Vagina (tissue), 2 donors: ENCODE data around the gene GOLGA8F. TPM values are rescaled to one million over a fixed set of nuclear protein-coding genes. Genes with fewer than 3 reads are reported as not detected.
"Not testable (repeated sequence)": the region's sequence is repeated elsewhere in the genome, so short reads cannot be mapped to it uniquely, and the experiment has no call there.

Experiments
- DNase-seq, 2 donors: peaks; one replicate each; pipeline ENCODE4 v3.0.0-alpha.2; 2017; ENCODE audit errors: extremely low spot score in 2 of 2
- H3K27ac ChIP-seq: fragments of 200-600 bp; sonication (generic); one replicate; pipeline ENCODE4 v1.5.1; 2019
- H3K27me3 ChIP-seq: fragments of 200-600 bp; sonication (generic); one replicate; pipeline ENCODE4 v1.5.1; 2019
- H3K36me3 ChIP-seq, 2 donors: fragments of 200-600 bp; sonication (generic); one replicate each; pipeline ENCODE4 v1.5.1; 2017 to 2019
- H3K4me1 ChIP-seq: fragments of 200-600 bp; sonication (generic); one replicate; pipeline ENCODE4 v1.5.1; 2019
- H3K4me3 ChIP-seq, 2 donors: fragments of 200-600 bp; sonication (generic); 1 replicate in 1 of 2; 2 replicates in 1 of 2; pipeline ENCODE4 v1.5.1; 2016 to 2019
- H3K9me3 ChIP-seq: fragments of 200-600 bp; sonication (generic); one replicate; pipeline ENCODE4 v1.5.1; 2019
- intact Hi-C: fragments of 100-400 bp; cut with DNase I; formaldehyde crosslinking; loops from one replicate; pipeline ENCODE4 v1.15.1; 2023
- microRNA-seq: library from miRNA; unstranded; fragments of <30 nt; microRNA quantifications from one replicate; pipeline ENCODE4, GENCODE V29; 2017; ENCODE audit warnings: borderline number of aligned reads, borderline replicate concordance
- small RNA-seq: library from RNA; depleted of rRNA; stranded (forward); fragments of <200 nt; gene quantifications from one replicate; pipeline ENCODE3, GENCODE V24; 2016
- total RNA-seq: library from RNA; depleted of rRNA; stranded (reverse); fragments of >200 nt; gene quantifications from one replicate; pipeline ENCODE4 v1.2.3, GENCODE V29; 2016

Gene GOLGA8F, protein sequence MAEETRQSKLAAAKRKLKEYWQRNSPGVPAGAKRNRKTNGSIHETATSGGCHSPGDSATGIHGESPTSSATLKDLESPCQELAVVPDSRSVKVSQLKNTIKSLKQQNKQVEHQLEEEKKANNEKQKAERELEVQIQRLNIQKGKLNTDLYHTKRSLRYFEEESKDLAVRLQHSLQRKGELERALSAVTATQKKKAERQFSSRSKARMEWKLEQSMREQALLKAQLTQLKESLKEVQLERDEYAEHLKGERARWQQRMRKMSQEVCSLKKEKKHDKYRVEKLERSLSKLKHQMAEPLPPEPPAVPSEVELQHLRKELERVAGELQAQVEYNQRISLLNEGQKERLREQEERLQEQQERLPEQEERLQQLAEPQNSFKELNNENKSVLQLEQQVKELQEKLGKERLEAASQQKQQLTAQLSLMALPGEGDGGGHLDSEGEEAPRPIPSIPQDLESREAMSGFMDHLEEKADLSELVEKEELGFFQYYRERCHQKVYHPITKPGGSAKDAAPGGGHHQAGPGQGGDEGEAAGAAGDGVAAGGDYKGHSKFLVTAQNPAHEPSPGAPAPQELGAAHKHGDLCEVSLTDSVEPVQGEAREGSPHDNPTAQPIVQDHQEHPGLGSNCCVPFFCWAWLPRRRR
- not detected for total RNA-seq

DNA sequence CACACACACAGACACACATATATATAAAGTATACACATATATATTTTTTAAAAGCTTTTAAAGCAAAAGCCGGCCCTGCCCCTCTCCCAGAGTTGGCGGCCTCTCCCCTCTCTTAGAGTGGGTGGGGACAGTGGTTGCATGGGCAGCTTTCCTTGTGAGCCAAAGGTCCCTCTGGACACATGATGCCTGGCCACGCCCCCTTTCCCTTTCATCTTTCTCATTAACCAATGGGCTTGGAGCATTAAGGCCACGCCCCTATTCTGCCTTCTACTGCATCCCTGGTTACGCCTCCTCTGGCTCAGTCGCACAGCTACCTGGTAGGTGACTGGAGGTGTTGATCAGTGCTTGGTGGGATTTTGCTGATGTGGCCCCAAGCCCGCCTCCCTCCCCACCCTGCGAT, at the start of gene GOLGA8F:
Gene GOLGA8F, plus strand, starts transcription at position 301 of the 400 bp plus-strand sequence. Its CDS starts 98 bp downstream, at position 399.
- H3K36me3 ChIP-seq, intact Hi-C loops, H3K4me1 ChIP-seq, H3K9me3 ChIP-seq, H3K4me3 ChIP-seq, H3K27ac ChIP-seq, DNase-seq, H3K27me3 ChIP-seq: not testable (repeated sequence)

DNA sequence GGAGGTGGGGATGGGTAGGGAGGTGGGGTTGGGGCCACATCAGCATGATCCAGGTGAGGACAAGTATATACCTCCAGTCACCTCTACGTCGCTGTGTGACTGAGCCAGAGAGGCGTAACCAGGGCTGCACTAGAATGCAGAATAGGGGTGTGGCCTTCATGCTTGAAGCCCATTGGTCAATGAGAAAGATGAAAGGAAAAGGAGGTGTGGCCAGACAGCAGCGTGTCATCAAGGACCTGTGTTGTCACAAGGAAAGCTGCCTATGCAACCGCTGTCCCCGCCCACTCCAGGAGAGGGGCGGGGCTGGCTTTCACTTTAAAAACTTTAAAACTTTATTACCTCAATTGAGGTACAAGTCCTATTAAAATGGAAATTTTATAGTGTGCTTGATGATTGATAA, 20.5 kb upstream of the GOLGA8F start, which contains the start of gene GOLGA6L24:
Gene GOLGA6L24, minus strand, starts transcription at position 101 of the 400 bp plus-strand sequence. Its CDS starts 61 bp downstream, at position 40.
- DNase-seq, intact Hi-C loops, H3K4me3 ChIP-seq, H3K9me3 ChIP-seq, H3K36me3 ChIP-seq, H3K27me3 ChIP-seq, H3K27ac ChIP-seq, H3K4me1 ChIP-seq: not testable (repeated sequence)

DNA sequence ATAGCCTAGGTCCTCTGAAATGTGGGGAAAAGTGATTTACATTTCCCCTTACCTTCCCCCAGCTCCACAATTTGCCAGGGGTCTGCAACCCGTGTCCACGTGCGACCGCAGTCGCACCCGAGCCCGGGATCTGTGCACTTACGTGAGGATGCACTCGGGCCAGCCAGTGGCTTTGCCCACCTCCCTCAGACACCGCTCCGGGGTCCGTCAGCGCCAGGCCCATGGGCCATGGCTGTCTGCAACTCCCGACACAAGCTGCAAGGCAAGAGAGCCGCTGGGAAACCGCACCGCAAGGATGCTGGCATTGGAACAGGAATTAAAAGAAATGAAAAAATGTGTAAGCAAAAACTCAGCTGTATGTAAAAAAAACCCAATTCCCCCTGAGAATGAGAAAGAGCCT, 13.0 kb upstream of the GOLGA8F start:
- H3K27me3 ChIP-seq, DNase-seq, H3K36me3 ChIP-seq, H3K4me1 ChIP-seq, intact Hi-C loops, H3K9me3 ChIP-seq, H3K4me3 ChIP-seq, H3K27ac ChIP-seq: not testable (repeated sequence)

DNA sequence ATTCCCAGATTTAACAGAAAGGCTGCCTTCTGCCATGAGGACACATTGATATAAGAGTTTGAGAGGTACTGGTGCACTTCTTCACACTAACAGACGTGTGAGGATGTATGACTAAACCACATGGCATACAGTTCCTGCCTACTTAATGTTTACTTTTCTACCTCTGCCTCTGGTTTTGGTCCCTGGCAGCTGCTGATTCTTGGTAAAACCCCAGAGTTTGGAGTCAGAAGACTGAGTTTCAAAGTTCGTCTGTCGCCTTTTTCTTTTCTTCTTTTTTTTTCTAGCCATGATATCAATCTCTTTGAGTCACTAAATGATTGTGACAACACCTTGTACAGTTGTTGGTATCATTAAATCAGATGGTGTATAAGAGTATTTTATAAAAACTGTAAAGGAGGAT, 1.6 kb downstream of the GOLGA8F start:
- H3K4me3 ChIP-seq, H3K36me3 ChIP-seq, H3K27me3 ChIP-seq, H3K27ac ChIP-seq, DNase-seq, intact Hi-C loops, H3K9me3 ChIP-seq, H3K4me1 ChIP-seq: not testable (repeated sequence)

DNA sequence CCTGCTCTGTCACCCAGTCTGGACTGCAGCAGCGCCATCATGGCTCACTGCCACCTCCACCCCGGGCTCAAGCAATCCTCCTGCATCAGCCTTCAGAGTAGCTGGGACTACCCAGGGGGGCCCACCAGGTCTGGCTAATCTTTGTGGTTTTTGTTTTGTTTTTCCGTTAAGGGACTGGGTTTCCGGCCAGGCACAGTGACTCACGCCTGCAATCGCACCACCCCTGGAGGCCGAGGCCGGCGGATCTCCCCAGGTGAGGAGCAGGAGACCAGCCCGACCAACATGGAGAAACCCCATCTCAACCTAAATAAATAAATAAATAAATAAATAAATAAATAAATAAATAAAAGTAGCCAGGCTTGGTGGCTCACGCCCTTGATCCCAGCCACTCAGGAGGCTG, 17.6 kb downstream of the GOLGA8F start:
- H3K27me3 ChIP-seq, H3K27ac ChIP-seq, H3K4me1 ChIP-seq, intact Hi-C loops, DNase-seq, H3K36me3 ChIP-seq, H3K4me3 ChIP-seq, H3K9me3 ChIP-seq: not testable (repeated sequence)

DNA sequence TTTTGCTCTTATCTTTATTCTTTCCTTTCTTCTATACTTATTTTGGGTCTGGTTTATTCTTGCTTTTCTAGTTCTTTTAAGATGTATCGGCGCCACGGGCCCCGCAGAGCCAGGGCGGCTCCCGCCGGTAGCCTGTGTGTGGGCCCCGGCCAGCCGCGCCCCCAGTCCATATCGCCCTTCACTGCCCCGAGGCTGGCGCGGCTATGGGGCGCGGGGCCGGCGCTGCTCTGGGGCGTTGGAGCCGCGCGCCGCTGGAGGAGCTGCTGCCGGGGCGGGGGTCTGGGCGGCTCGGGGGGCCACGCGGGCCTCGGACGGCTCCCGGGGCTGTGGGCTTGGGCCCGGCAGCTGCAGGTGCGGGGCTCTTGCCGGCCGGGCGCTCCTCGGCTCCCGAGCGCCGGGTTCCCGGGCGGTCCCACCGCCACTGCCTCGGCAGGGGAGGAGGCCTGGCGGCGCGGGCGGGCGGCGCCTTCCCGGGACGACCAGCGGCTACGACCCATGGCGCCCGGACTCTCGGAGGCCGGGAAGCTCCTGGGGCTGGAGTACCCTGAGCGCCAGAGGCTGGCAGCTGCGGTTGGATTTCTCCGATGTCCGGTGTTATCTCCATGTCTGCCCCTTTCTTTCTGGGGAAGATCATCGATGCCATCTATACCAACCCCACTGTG, 24.4 kb downstream of the GOLGA8F start:
- intact Hi-C loops, H3K27ac ChIP-seq, H3K9me3 ChIP-seq, H3K4me3 ChIP-seq, H3K36me3 ChIP-seq, H3K27me3 ChIP-seq, H3K4me1 ChIP-seq, DNase-seq: not testable (repeated sequence)

DNA sequence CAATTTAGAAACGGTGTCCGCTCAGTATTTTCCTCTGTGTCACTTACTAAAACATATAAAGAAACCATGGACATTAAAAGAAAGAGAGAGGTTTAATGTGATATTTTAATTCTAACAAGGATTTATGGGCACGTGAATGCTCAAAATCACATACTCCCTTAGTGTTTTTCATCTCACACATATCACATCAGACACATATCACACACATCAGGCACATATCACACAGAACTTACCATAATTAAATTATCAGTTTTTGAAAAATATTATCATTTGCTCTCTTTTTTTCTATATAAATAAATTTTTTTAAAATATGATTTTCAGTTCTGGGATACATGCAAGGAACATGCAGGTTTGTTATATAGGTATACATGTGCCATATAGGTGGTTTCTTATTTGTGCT, 42.0 kb downstream of the GOLGA8F start:
- H3K4me1 ChIP-seq, H3K36me3 ChIP-seq, H3K27ac ChIP-seq, H3K9me3 ChIP-seq, DNase-seq, intact Hi-C loops, H3K27me3 ChIP-seq, H3K4me3 ChIP-seq: not testable (repeated sequence)

DNA sequence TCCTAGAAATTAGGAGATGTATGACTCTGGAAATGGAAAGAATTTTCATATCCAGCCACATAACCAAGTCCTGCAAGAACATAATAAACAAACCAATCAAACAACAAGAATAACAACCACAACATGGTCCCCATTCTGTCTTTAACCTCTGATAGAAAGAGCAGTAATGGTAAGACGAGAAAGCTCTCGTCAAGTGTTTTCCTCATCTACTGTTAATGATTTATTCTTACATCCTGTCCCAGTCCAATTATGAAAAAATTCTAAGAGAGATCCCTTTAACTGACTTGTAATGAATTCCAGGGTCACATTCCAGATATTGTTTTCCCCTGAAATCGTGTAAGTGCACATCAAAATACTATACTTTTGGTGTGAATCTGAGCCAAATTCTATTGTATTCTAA, 57.1 kb downstream of the GOLGA8F start:
- DNase-seq, H3K27ac ChIP-seq, H3K27me3 ChIP-seq, H3K4me1 ChIP-seq, H3K9me3 ChIP-seq, H3K4me3 ChIP-seq, H3K36me3 ChIP-seq, intact Hi-C loops: not testable (repeated sequence)

Small RNA genes lying within 50 kb of the gene (microRNA-seq; reads per million reads assigned to microRNA genes)
- gene MIR4509-2 = not detected

Small RNA genes lying within 50 kb of the gene (small RNA-seq; reads per million reads assigned to genes)
- gene AC091304.5 (not detected), gene AC091304.6 (not detected), gene AC091304.9 (not detected), gene MIR4509-2 (not detected), gene RN7SL238P (not detected)

Other genes starting within 250 kb of the GOLGA8F start
- gene HERC2, start 56.5 kb upstream of the GOLGA8F start, total RNA-seq = 45.2 TPM
- not detected for gene GOLGA6L24, start 20.6 kb upstream of the GOLGA8F start, total RNA-seq
- gene GOLGA8G, start 154.3 kb downstream of the GOLGA8F start, total RNA-seq = not detected
- not detected for gene GOLGA6L25, start 174.9 kb downstream of the GOLGA8F start, total RNA-seq